ENCODE data around the gene NAPSA.

DNA sequence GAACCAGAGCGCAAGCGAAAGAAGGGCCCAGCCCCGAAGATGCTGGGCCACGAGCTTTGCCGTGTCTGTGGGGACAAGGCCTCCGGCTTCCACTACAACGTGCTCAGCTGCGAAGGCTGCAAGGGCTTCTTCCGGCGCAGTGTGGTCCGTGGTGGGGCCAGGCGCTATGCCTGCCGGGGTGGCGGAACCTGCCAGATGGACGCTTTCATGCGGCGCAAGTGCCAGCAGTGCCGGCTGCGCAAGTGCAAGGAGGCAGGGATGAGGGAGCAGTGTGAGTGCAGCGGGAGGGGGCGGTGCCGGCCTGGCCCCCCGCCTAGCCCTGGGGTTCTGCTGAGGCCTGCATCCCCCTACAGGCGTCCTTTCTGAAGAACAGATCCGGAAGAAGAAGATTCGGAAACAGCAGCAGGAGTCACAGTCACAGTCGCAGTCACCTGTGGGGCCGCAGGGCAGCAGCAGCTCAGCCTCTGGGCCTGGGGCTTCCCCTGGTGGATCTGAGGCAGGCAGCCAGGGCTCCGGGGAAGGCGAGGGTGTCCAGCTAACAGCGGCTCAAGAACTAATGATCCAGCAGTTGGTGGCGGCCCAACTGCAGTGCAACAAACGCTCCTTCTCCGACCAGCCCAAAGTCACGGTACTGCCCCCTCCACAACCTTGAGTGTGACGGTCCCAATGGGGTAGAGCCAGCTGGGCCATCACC, 12.9 kb upstream of the NAPSA start:
- TF ChIP-seq, protein P1, sequence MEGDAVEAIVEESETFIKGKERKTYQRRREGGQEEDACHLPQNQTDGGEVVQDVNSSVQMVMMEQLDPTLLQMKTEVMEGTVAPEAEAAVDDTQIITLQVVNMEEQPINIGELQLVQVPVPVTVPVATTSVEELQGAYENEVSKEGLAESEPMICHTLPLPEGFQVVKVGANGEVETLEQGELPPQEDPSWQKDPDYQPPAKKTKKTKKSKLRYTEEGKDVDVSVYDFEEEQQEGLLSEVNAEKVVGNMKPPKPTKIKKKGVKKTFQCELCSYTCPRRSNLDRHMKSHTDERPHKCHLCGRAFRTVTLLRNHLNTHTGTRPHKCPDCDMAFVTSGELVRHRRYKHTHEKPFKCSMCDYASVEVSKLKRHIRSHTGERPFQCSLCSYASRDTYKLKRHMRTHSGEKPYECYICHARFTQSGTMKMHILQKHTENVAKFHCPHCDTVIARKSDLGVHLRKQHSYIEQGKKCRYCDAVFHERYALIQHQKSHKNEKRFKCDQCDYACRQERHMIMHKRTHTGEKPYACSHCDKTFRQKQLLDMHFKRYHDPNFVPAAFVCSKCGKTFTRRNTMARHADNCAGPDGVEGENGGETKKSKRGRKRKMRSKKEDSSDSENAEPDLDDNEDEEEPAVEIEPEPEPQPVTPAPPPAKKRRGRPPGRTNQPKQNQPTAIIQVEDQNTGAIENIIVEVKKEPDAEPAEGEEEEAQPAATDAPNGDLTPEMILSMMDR (IDR thresholded peaks at IDR 0.05), result no peak
- TF ChIP-seq POLR2AphosphoS5 (IDR thresholded peaks at IDR 0.05) (no peak), POLR2A (IDR thresholded peaks at IDR 0.05) (no peak), EP300 (IDR thresholded peaks at IDR 0.05) (no peak)
